GM21515 (cell line): ENCODE measurements around the gene CRYGA.
"Not testable (repeated sequence)": the region's sequence is repeated elsewhere in the genome, so short reads cannot be mapped to it uniquely, and the experiment has no call there.

Experiments used
- ATAC-seq: cut with Tn5 transposase; IDR thresholded peaks from one replicate; pipeline ENCODE4 v1.9.1; 2021; ENCODE audit not compliant: unreplicated experiment

The CRYGA gene

GRCh38 chr2:208127090-208127489, 36.3 kb downstream of the CRYGA start:
- no peak for ATAC-seq

GRCh38 chr2:208125251-208125650, 38.1 kb downstream of the CRYGA start:
- no peak for ATAC-seq

- ATAC-seq = not testable (repeated sequence)
Measured at GRCh38 chr2:208124013-208124715, 39.2 kb downstream of the CRYGA start, which contains the start of gene CRYGD. CRYGD (minus strand) TSS chr2:208124524; CDS start chr2:208124473, 51 bp downstream.

GRCh38 chr2:208122248-208122647, 41.1 kb downstream of the CRYGA start:
- no peak for ATAC-seq

GRCh38 chr2:208118918-208119317, 44.5 kb downstream of the CRYGA start:
- no peak for ATAC-seq

- ATAC-seq = not testable (repeated sequence)
Measured at GRCh38 chr2:208117390-208117789, 46.0 kb downstream of the CRYGA start.

- ATAC-seq = no peak
Measured at GRCh38 chr2:208112969-208113368, 50.4 kb downstream of the CRYGA start.

- not testable (repeated sequence) for ATAC-seq
Measured at GRCh38 chr2:208112273-208112745, 51.1 kb downstream of the CRYGA start.
